Ishikawa (cell line): ENCODE measurements around the gene EML4.

Source experiments
- CEBPB ChIP-seq: IDR thresholded peaks from 2 replicates; pipeline ENCODE4 v1.6.1; 2012
- CREB1 ChIP-seq: IDR thresholded peaks from 2 replicates; pipeline ENCODE4 v1.6.1; 2012; ENCODE audit warnings: low read depth
- EGR1 ChIP-seq: IDR thresholded peaks from 2 replicates; pipeline ENCODE4 v1.6.1; 2012
- EP300 ChIP-seq: IDR thresholded peaks from 2 replicates; pipeline ENCODE4 v1.6.1; 2012; ENCODE audit warnings: borderline replicate concordance
- FOXM1 ChIP-seq: IDR thresholded peaks from 2 replicates; pipeline ENCODE4 v1.6.1; 2012; ENCODE audit warnings: low read depth, borderline replicate concordance
- NFIC ChIP-seq: IDR thresholded peaks from 2 replicates; pipeline ENCODE4 v1.6.1; 2012
- RAD21 ChIP-seq: IDR thresholded peaks from 2 replicates; pipeline ENCODE4 v1.6.1; 2012; ENCODE audit warnings: low read depth
- TAF1 ChIP-seq: IDR thresholded peaks from 2 replicates; pipeline ENCODE4 v1.6.1; 2012; ENCODE audit warnings: low read depth, mild to moderate bottlenecking
- TCF12 ChIP-seq: IDR thresholded peaks from 2 replicates; pipeline ENCODE4 v1.6.1; 2012; ENCODE audit warnings: low read depth
- TEAD4 ChIP-seq: IDR thresholded peaks from 2 replicates; pipeline ENCODE4 v1.6.1; 2012
- YY1 ChIP-seq: IDR thresholded peaks from 2 replicates; pipeline ENCODE4 v1.6.1; 2012; ENCODE audit warnings: low read depth
- ZBTB7A ChIP-seq: IDR thresholded peaks from 2 replicates; pipeline ENCODE4 v1.6.1; 2012; ENCODE audit warnings: low read depth
- TF ChIP-seq, protein P1 (sequence below): IDR thresholded peaks from 2 replicates; pipeline ENCODE4 v1.6.1; 2012
- TF ChIP-seq, protein P2 (sequence below): IDR thresholded peaks from 2 replicates; pipeline ENCODE4 v1.6.1; 2012
- TF ChIP-seq, protein P3 (sequence below): IDR thresholded peaks from 2 replicates; pipeline ENCODE4 v1.6.1; 2012; ENCODE audit warnings: low read depth, mild to moderate bottlenecking

Gene EML4

DNA sequence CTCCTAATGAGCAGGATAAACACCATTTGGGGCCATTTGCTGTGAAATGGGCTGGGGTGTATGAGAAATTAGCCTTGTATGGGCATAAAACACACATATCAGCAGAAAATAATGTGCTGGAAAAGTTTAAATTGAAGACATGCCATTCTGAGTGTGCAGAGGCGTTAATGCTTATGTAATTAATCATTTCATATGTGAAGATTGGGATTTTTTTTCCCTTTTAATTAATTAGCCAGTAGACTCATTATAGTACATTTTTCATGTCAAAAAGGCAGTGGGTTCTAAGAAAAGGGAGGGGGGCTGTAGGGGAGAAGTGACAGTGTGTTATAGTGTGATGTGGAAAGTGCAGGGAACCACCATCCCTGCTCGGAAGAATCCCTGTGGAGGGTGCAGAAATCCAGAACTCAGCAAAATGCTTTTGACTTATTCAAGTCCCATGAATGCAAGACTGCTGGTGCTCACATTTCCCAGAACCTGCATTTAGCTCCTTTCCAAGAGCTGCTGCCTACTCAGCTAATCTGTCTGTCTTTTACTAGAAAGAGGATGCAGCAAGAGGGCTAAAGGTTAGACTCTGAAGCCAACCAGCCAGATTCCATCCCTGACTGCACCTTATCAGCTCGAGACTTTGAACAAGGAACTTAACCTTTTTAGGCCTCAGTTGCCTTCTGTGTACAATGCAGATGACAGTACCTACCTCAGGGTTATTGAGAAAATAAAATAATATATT is 203.5 kb downstream of the EML4 start:
- TF ChIP-seq TEAD4: no peak
- TF ChIP-seq CEBPB: no peak
- no peak for TF ChIP-seq TAF1
- TF ChIP-seq NFIC: no peak

DNA sequence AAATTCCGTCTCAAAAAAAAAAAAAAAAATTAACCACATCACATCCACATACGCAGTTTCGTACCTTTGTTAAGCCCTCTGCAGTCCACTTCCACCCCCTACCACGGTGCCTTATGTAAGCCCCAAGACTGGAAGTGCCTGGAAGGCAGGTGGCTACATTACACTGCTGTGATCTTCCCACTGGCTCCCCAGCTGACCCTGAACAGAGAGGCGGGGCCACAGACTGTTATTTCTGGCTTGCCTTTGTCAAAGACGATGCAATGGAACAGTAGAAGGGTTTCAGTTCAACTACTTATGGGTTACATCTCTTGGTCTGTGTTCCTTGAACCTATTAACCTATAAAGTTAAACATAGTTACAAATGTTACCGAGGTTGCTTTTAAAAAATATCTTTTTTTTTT is 207.6 kb downstream of the EML4 start:
- TF ChIP-seq CREB1: no peak
- TF ChIP-seq, protein P1, sequence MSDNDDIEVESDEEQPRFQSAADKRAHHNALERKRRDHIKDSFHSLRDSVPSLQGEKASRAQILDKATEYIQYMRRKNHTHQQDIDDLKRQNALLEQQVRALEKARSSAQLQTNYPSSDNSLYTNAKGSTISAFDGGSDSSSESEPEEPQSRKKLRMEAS: no peak
- TF ChIP-seq NFIC: no peak
- TF ChIP-seq RAD21: no peak
- TF ChIP-seq, protein P2, sequence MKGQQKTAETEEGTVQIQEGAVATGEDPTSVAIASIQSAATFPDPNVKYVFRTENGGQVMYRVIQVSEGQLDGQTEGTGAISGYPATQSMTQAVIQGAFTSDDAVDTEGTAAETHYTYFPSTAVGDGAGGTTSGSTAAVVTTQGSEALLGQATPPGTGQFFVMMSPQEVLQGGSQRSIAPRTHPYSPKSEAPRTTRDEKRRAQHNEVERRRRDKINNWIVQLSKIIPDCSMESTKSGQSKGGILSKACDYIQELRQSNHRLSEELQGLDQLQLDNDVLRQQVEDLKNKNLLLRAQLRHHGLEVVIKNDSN: no peak
- no peak for TF ChIP-seq FOXM1
- no peak for TF ChIP-seq EP300
- no peak for TF ChIP-seq YY1
- no peak for TF ChIP-seq TAF1
- TF ChIP-seq CEBPB: no peak
- TF ChIP-seq, protein P3, sequence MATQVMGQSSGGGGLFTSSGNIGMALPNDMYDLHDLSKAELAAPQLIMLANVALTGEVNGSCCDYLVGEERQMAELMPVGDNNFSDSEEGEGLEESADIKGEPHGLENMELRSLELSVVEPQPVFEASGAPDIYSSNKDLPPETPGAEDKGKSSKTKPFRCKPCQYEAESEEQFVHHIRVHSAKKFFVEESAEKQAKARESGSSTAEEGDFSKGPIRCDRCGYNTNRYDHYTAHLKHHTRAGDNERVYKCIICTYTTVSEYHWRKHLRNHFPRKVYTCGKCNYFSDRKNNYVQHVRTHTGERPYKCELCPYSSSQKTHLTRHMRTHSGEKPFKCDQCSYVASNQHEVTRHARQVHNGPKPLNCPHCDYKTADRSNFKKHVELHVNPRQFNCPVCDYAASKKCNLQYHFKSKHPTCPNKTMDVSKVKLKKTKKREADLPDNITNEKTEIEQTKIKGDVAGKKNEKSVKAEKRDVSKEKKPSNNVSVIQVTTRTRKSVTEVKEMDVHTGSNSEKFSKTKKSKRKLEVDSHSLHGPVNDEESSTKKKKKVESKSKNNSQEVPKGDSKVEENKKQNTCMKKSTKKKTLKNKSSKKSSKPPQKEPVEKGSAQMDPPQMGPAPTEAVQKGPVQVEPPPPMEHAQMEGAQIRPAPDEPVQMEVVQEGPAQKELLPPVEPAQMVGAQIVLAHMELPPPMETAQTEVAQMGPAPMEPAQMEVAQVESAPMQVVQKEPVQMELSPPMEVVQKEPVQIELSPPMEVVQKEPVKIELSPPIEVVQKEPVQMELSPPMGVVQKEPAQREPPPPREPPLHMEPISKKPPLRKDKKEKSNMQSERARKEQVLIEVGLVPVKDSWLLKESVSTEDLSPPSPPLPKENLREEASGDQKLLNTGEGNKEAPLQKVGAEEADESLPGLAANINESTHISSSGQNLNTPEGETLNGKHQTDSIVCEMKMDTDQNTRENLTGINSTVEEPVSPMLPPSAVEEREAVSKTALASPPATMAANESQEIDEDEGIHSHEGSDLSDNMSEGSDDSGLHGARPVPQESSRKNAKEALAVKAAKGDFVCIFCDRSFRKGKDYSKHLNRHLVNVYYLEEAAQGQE: no peak

DNA sequence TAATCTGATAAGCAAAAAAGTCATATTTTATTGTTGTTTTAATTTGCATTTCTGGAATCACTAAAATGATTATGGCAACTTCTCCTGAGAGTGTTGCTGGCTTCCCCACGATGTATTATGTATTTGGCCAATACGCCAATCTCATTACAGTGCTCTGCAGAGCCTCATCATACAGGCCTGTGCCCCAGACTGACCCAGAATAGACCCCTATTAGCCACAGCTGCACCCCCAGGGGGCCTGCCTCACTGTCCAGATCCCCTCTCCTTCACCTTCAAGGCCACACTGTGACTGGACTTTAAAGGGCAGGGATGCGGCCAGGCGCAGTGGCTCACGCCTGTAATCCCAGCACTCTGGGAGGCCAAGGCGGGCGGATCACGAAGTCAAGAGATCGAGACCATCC is 209.3 kb downstream of the EML4 start:
- no peak for TF ChIP-seq CREB1
- no peak for TF ChIP-seq FOXM1
- TF ChIP-seq TCF12: no peak
- TF ChIP-seq CEBPB: no peak
- TF ChIP-seq RAD21: no peak
- TF ChIP-seq, protein P1: no peak
- TF ChIP-seq, protein P3: no peak
- TF ChIP-seq, protein P2: no peak
- TF ChIP-seq EGR1: no peak

DNA sequence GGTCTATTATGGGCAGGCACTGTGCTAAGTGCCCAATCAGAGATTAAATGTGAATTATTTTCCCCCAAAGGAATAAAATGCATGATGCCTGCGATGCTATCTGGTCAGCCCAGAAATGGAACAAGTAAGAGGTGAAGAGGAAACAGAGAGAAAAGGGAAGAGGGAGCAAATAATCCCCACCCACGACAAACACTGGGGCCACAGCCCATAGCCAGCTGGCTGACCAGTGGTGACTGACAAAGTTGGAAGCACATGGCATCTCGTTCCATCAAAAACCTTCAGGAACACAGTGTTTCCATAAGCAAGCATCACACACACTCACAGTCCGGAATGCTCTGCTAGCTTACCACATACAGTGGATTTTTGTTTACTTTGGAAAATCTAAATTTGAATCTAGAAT is 213.0 kb downstream of the EML4 start:
- TF ChIP-seq ZBTB7A (no peak), NFIC (no peak), TEAD4 (no peak), CEBPB (no peak), EGR1 (no peak), TCF12 (no peak), FOXM1 (no peak)
- TF ChIP-seq, protein P1: no peak
- TF ChIP-seq, protein P3: no peak
